ENCODE results near the gene HDAC5. TPM values are rescaled to one million over a fixed set of nuclear protein-coding genes. Genes with fewer than 3 reads are reported as not detected.

Gene HDAC5
- polyA plus RNA-seq, 1 of the 3 experiments (the other 2 are of a cell fraction): 19.0 TPM

DNA sequence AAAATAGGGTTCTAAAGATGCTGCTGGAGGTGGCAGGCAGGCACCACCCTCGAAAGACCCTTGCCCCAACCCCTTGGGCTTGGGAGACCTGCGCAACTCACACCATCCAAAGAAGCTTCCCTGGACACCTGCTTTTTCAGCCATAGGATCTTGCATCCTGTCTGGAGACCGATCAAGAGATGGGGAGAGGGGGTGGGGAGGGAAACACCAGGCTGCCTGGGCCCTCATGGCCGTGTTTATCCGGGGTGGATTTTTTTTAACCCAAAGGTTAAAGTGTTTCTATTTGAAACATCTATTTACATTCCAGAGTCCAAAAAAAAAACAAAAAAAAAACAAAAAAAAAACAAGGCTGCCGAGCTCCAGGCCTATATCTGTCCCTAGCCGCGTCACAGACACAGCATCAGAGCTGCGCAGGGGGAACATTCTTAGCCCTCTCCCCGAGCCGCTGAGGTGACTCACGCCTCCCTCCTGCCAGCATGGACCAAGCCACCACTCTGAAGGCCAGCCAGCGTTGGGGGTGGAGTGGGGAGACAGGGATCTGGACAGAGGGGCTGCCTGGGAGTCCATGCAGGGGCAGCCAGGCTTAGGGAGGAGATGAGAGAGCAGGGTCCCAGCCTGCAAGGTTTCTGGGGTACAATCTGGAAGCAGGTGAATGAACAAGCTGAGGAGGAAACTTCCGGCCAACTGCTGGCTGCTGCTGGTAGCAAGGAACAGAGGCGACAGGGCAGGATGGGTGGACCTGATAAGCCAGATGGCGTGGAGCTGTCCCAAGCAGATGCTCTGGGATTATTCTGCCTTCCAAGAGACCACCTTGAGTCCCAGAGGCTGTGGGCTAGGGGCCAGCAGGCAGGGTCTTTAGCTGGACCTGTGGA lies 14.8 kb downstream of the HDAC5 start (continued):
- TF ChIP-seq EP300 (IDR thresholded peaks at IDR 0.05; ENCODE audit: borderline replicate concordance in 1 of 2, low read depth in 1 of 2, low read length in 1 of 2) (peak; percentile 8 to 34; a peak in 2 of 4 replicates), RCOR1 (IDR thresholded peaks at IDR 0.05; ENCODE audit: low read length) (no peak), MEF2A (IDR thresholded peaks at IDR 0.05; ENCODE audit: borderline replicate concordance, low read depth) (peak; percentile 89), YY1 (IDR thresholded peaks at IDR 0.05; ENCODE audit: low read depth) (no peak), RAD21 (IDR thresholded peaks at IDR 0.05; ENCODE audit: low read length) (no peak), RFX5 (IDR thresholded peaks at IDR 0.05; ENCODE audit: low read length) (no peak), CHD2 (IDR thresholded peaks at IDR 0.05; ENCODE audit: low read length, partially characterized antibody) (no peak), ZBTB33 (IDR thresholded peaks at IDR 0.05; ENCODE audit: borderline replicate concordance, low read depth) (no peak), MXI1 (IDR thresholded peaks at IDR 0.05; ENCODE audit: low read depth, low read length) (no peak), TCF12 (IDR thresholded peaks at IDR 0.05) (peak; percentile 70; the same call in 1 of the 2 replicates), FOXM1 (IDR thresholded peaks at IDR 0.05; ENCODE audit: low read depth) (no peak), CTCF (IDR thresholded peaks at IDR 0.05) (no peak)
- TF ChIP-seq, protein P1, sequence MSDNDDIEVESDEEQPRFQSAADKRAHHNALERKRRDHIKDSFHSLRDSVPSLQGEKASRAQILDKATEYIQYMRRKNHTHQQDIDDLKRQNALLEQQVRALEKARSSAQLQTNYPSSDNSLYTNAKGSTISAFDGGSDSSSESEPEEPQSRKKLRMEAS (IDR thresholded peaks at IDR 0.05; ENCODE audit: low read depth): peak; percentile 77
- TF ChIP-seq, protein P2, sequence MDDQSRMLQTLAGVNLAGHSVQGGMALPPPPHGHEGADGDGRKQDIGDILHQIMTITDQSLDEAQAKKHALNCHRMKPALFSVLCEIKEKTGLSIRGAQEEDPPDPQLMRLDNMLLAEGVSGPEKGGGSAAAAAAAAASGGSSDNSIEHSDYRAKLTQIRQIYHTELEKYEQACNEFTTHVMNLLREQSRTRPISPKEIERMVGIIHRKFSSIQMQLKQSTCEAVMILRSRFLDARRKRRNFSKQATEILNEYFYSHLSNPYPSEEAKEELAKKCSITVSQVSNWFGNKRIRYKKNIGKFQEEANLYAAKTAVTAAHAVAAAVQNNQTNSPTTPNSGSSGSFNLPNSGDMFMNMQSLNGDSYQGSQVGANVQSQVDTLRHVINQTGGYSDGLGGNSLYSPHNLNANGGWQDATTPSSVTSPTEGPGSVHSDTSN (IDR thresholded peaks at IDR 0.05): no peak

DNA sequence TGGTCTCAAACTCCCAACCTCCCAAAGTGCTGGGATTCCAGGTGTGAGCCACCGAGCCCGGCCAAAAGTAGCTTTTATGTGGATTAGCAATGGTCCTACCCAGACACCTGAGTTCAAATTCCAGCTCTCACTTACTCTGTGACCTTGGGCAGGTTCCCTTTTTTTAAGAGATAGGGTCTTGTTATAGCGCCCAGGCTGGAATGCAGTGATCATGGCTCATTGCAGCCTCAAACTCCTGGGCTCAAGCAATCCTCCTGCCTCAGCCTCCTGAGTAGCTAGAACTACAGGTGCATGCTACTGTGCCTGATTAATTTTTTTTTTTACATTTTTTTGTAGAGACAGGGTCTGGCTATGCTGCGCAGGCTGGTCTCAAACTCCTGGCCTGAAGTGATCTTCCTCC lies 16.6 kb downstream of the HDAC5 start:
- Histone ChIP-seq H3K4me1 (ENCODE audit: control insufficient read depth in 1 of 2, insufficient read depth in 2 of 2, low read depth in 1 of 2, low read length in 1 of 2) (peaks cover 39 to 51% of the 10 kb centered on the region in 2 experiments), H3F3A (replicated peaks; ENCODE audit: insufficient read depth) (peaks cover 18% of the 10 kb centered on the region), H3K4me3 (ENCODE audit: low read depth in 2 of 2, low read length in 1 of 2) (no peak overlapping the region), H3K9me2 (no peaks in the 10 kb centered on the region), H3K36me3 (replicated peaks in 1 of 2; ENCODE audit: control insufficient read depth in 1 of 2, insufficient read depth in 2 of 2, low read length in 1 of 2) (no peaks in the 10 kb centered on the region), H3K4me2 (no peak overlapping the region), H3K27ac (ENCODE audit: low read depth in 2 of 2, low read length in 1 of 2) (peak overlapping the region in 1 of 2 experiments; percentile 97; a peak in 1 of 4 replicates), H3K27me3 (ENCODE audit: insufficient read depth) (no peaks in the 10 kb centered on the region), H4K20me1 (ENCODE audit: insufficient read depth) (peaks cover 3% of the 10 kb centered on the region), H2AFZ (ENCODE audit: low read depth) (no peak overlapping the region), H3K9me3 (no peaks in the 10 kb centered on the region), H3K79me2 (ENCODE audit: insufficient read depth) (peaks cover 72% of the 10 kb centered on the region), H3K9ac (no peak overlapping the region)
- 95% methylated on average over 4 of the region's 4 CpGs for WGBS (ENCODE audit: low lambda C conversion rate)
- ChIA-PET CTCF (interaction anchor here (0.8 to 4.8 kb wide), 6 partner anchors 9 to 62 kb away, joined by 3 to 26 read pairs (median 5); partner anchors contain the start of genes G6PC3 and HDAC5), POLR2A (no interaction called here)
- no peak for DNase-seq
- no peak for TF ChIP-seq EP300 (IDR thresholded peaks at IDR 0.05; ENCODE audit: borderline replicate concordance in 1 of 2, low read depth in 1 of 2, low read length in 1 of 2)
- TF ChIP-seq, protein P2 (IDR thresholded peaks at IDR 0.05): no peak
- TF ChIP-seq ZBTB33 (IDR thresholded peaks at IDR 0.05; ENCODE audit: borderline replicate concordance, low read depth): no peak
- TF ChIP-seq NRF1 (IDR thresholded peaks at IDR 0.05; ENCODE audit: low read depth, low read length): no peak
- no peak for TF ChIP-seq FOXM1 (IDR thresholded peaks at IDR 0.05; ENCODE audit: low read depth)
- TF ChIP-seq, protein P3, sequence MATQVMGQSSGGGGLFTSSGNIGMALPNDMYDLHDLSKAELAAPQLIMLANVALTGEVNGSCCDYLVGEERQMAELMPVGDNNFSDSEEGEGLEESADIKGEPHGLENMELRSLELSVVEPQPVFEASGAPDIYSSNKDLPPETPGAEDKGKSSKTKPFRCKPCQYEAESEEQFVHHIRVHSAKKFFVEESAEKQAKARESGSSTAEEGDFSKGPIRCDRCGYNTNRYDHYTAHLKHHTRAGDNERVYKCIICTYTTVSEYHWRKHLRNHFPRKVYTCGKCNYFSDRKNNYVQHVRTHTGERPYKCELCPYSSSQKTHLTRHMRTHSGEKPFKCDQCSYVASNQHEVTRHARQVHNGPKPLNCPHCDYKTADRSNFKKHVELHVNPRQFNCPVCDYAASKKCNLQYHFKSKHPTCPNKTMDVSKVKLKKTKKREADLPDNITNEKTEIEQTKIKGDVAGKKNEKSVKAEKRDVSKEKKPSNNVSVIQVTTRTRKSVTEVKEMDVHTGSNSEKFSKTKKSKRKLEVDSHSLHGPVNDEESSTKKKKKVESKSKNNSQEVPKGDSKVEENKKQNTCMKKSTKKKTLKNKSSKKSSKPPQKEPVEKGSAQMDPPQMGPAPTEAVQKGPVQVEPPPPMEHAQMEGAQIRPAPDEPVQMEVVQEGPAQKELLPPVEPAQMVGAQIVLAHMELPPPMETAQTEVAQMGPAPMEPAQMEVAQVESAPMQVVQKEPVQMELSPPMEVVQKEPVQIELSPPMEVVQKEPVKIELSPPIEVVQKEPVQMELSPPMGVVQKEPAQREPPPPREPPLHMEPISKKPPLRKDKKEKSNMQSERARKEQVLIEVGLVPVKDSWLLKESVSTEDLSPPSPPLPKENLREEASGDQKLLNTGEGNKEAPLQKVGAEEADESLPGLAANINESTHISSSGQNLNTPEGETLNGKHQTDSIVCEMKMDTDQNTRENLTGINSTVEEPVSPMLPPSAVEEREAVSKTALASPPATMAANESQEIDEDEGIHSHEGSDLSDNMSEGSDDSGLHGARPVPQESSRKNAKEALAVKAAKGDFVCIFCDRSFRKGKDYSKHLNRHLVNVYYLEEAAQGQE (IDR thresholded peaks at IDR 0.05; ENCODE audit: low read depth, low read length): no peak
- no peak for TF ChIP-seq CHD2 (IDR thresholded peaks at IDR 0.05; ENCODE audit: low read length, partially characterized antibody)
